ENCODE data around the gene ADGRV1. TPM values are rescaled to one million over a fixed set of nuclear protein-coding genes. Genes with fewer than 3 reads are reported as not detected.

The ADGRV1 gene
- total RNA-seq, 4 donors from 2014 or later: 0.08 to 0.87 (median 0.41) TPM

GRCh38 chr5:90897618-90898017 lies 339.0 kb downstream of the ADGRV1 start:
- TF ChIP-seq POLR2A (IDR thresholded peaks at IDR 0.05): no peak
- TF ChIP-seq EP300 (IDR thresholded peaks at IDR 0.05): no peak
- no peak for TF ChIP-seq CTCF (IDR thresholded peaks at IDR 0.05)
- TF ChIP-seq POLR2AphosphoS5 (IDR thresholded peaks at IDR 0.05): no peak
- H3K27me3 ChIP-seq: no peaks in the 10 kb centered on the region
- no peaks in the 10 kb centered on the region for H3K9me3 ChIP-seq
- no peaks in the 10 kb centered on the region for H3K36me3 ChIP-seq
- 56 to 81% methylated on average over 2 of the region's 2 CpGs for WGBS, 2 donors (ENCODE audit: low coverage in 1 of 2)
- no peaks in the 10 kb centered on the region for H3K4me1 ChIP-seq
- no peak overlapping the region for H3K4me3 ChIP-seq
- no peak for ATAC-seq
- H3K27ac ChIP-seq: no peak overlapping the region

- no peak overlapping the region for H3K27ac ChIP-seq
- H3K4me3 ChIP-seq: no peak overlapping the region
- no peaks in the 10 kb centered on the region for H3K9me3 ChIP-seq
- TF ChIP-seq CTCF (IDR thresholded peaks at IDR 0.05) (no peak), EP300 (IDR thresholded peaks at IDR 0.05) (no peak), POLR2A (IDR thresholded peaks at IDR 0.05) (no peak), POLR2AphosphoS5 (IDR thresholded peaks at IDR 0.05) (no peak)
- WGBS, 2 donors (ENCODE audit: low coverage in 1 of 2): 90 to 100% methylated on average over 1 to 4 of the region's 4 CpGs
- no peaks in the 10 kb centered on the region for H3K4me1 ChIP-seq
- H3K27me3 ChIP-seq: no peaks in the 10 kb centered on the region
- no peak for ATAC-seq
- no peaks in the 10 kb centered on the region for H3K36me3 ChIP-seq
Measured at GRCh38 chr5:90898326-90899013, 339.9 kb downstream of the ADGRV1 start.

GRCh38 chr5:90899014-90899604 lies 340.5 kb downstream of the ADGRV1 start:
- Histone ChIP-seq H3K4me3 (no peak overlapping the region), H3K36me3 (no peaks in the 10 kb centered on the region), H3K27me3 (no peaks in the 10 kb centered on the region), H3K27ac (no peak overlapping the region), H3K9me3 (no peaks in the 10 kb centered on the region), H3K4me1 (no peaks in the 10 kb centered on the region)
- TF ChIP-seq POLR2A (IDR thresholded peaks at IDR 0.05): no peak
- no peak for TF ChIP-seq EP300 (IDR thresholded peaks at IDR 0.05)
- no peak for TF ChIP-seq POLR2AphosphoS5 (IDR thresholded peaks at IDR 0.05)
- no peak for ATAC-seq
- WGBS, 2 donors (ENCODE audit: low coverage in 1 of 2): 92 to 100% methylated on average over 2 of the region's 2 CpGs

- Histone ChIP-seq H3K27me3 (no peaks in the 10 kb centered on the region), H3K9me3 (no peaks in the 10 kb centered on the region), H3K36me3 (no peaks in the 10 kb centered on the region), H3K4me1 (no peaks in the 10 kb centered on the region), H3K4me3 (no peak overlapping the region), H3K27ac (no peak overlapping the region)
- ATAC-seq: no peak
- no peak for TF ChIP-seq CTCF (IDR thresholded peaks at IDR 0.05)
- TF ChIP-seq POLR2AphosphoS5 (IDR thresholded peaks at IDR 0.05): no peak
- no peak for TF ChIP-seq POLR2A (IDR thresholded peaks at IDR 0.05)
- no peak for TF ChIP-seq EP300 (IDR thresholded peaks at IDR 0.05)
Measured at GRCh38 chr5:90901261-90901660, 342.7 kb downstream of the ADGRV1 start.

- Histone ChIP-seq H3K27me3 (no peaks in the 10 kb centered on the region), H3K36me3 (no peaks in the 10 kb centered on the region), H3K27ac (no peak overlapping the region), H3K9me3 (no peaks in the 10 kb centered on the region), H3K4me3 (no peak overlapping the region), H3K4me1 (no peaks in the 10 kb centered on the region)
- no peak for ATAC-seq
- TF ChIP-seq EP300 (IDR thresholded peaks at IDR 0.05) (no peak), CTCF (IDR thresholded peaks at IDR 0.05) (no peak), POLR2A (IDR thresholded peaks at IDR 0.05) (no peak), POLR2AphosphoS5 (IDR thresholded peaks at IDR 0.05) (no peak)
- WGBS, 2 donors (ENCODE audit: low coverage in 1 of 2): 91 to 94% methylated on average over 4 of the region's 4 CpGs
Measured at GRCh38 chr5:90902170-90902569, 343.6 kb downstream of the ADGRV1 start.
